HG02763 (cell line): ENCODE measurements around the gene PRX.
"Not testable (repeated sequence)": the region's sequence is repeated elsewhere in the genome, so short reads cannot be mapped to it uniquely, and the experiment has no call there.

Experiments used
- ATAC-seq: cut with Tn5 transposase; IDR thresholded peaks from one replicate; pipeline ENCODE4 v1.9.1; 2021; ENCODE audit warnings: mild to moderate bottlenecking, moderate library complexity; ENCODE audit not compliant: unreplicated experiment

Gene PRX

DNA sequence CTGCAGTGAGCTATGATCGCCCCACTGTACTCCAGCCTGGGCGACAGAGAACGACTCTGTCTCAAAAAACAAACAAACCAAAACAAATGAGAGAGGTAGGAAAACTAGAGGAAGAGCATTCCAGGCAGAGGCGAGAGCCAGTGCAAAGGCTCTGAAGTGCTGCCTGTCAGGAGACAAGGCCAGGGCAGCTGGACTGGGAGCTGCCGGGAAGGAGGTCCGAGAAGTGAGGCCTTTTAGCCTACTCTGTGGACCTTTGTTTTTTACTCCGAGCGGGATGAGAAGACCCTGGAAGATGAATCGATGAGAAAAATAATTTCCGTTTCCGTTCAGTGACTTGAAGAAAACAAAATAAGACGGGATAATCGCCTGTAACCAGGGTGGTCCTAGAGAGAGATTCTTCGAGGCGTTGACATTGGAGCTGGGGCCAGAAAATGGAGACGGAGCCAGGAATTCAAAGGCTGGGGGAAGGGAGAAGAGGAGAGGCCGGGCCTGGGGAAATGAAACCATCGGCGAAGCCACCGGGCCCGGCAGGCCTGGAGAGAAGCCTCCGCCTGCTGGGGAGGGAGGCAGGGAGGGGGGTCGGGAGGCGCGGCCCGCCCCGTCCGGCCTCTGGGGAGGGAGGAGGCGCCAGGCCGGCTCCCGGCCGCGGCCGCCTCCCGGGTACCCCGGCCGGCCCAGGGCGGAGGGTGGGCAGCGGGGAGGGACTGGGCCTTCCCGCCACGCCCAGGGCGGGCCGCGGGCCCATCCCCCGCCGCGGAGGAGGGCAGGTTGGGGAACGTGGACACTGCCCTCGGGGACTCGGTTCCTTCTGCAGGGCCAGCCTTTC is 20.4 kb upstream of the PRX start:
- ATAC-seq = no peak

DNA sequence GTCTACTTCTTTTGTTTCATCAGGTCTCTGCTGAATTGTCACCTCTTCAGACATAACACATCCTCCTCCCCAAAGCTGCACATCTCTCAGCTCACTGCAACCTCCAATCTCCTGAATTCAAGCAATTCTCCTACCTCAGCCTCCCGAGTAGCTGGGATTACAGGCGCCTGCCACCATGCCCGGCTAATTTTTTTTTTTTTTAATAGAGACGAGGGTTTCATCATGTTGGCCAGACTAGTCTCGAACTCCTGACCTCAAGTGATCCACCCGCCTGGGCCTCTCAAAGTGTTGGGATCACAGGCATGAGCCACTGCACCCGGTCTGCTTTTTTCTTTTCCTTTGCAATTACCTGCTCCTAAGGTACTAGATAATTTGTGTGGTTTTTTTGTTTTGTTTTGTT is 19.6 kb upstream of the PRX start:
- not testable (repeated sequence) for ATAC-seq

DNA sequence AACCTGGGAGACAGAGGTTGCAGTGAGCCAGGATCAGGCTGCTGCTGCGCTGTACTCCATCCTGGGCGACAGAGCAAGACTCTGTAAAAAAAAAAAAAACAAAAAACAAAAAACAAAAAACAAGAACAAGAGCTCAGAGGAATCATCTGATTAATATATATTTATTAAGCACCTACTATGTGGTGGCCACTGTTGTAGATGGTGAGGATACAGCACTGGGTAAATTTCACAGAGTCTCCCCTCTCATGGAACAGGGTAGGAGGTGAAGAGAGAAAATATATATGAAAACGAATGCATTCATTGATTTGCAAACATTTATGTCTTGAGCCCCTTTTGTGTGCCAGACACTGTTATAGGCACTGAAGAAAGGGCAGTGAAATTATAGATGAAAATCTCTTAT is 18.5 kb upstream of the PRX start:
- no peak for ATAC-seq

DNA sequence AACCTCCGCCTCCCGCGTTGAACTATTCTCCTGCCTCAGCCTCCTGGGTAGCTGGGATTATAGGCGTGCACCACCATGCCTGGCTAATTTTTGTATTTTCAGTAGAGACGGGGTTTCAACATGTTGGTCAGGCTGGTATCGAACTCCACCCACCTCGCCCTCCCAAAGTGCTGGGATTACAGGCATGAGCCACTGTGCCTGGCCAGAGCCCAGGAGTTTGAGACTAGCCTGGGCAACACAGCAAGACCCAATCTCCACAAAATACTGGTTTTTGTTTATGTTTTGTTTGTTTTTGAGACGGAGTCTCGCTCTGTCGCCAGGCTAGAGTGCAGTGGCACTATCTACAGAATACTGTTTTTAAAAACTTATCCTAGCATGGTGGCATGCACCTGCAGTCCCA is 17.1 kb upstream of the PRX start:
- ATAC-seq = not testable (repeated sequence)

DNA sequence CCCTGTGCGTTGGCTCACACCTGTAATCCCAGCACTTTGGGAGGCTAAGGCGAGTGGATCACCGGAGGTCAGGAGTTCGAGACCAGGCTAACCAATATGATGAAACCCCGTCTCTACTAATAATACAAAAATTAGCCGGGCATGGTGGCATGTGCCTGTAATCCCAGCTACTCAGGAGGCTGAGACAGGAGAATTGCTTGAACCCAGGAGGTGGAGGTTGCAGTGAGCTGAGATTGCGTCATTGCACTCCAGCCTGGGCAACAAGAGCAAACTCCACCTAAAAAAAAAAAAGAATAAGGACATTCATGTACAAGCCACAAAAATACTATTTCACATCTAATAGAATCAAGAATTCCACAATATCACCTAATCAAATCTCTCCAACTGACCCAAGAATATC is 15.0 kb upstream of the PRX start:
- ATAC-seq = not testable (repeated sequence)

DNA sequence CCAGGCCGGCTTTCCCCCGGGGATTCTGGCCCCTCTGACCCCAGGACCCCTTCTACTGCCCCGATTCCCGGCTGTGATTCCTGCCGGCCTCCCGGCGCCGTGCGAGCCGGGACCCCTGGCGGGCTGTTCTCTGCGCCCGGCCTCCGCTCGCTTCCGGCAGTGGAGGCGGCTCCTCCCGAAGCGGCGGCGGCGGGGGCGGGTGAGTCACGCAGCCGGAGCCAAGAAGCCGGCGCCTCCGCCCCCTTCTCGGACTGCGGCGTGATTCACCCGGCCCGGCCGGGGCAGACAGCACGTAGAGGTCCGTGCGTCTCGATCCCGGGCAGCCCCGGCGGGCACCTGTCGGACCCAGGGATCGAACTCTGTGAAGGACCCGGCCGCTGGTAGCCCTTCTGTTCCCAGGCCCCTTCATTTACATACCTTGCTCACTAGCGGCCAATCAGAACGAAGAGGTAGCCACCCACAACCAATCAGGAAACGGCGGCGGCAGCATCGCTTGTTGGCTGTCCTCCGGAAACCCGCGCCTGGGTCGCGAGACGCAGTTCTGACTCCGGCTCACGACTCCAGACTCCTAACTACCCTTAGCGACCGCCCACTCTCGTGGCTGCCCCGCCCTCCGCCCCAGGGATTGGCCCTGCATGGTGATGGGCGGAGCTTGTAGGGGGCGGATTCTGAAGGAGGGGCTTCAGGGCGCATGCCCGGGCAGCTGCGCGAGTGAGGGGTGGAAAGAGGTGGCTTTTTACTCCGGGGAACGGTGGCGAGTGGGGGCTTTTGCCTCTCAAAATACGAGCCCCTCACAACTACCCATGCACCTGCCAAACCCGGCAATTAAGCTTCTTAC is 12.5 kb upstream of the PRX start, which contains the start of gene SERTAD1:
TSS of gene SERTAD1 (minus strand) at position 543 of the 838 bp plus-strand sequence. CDS start 2,446 bp downstream, outside the sequence.
- peak; percentile 86 for ATAC-seq

DNA sequence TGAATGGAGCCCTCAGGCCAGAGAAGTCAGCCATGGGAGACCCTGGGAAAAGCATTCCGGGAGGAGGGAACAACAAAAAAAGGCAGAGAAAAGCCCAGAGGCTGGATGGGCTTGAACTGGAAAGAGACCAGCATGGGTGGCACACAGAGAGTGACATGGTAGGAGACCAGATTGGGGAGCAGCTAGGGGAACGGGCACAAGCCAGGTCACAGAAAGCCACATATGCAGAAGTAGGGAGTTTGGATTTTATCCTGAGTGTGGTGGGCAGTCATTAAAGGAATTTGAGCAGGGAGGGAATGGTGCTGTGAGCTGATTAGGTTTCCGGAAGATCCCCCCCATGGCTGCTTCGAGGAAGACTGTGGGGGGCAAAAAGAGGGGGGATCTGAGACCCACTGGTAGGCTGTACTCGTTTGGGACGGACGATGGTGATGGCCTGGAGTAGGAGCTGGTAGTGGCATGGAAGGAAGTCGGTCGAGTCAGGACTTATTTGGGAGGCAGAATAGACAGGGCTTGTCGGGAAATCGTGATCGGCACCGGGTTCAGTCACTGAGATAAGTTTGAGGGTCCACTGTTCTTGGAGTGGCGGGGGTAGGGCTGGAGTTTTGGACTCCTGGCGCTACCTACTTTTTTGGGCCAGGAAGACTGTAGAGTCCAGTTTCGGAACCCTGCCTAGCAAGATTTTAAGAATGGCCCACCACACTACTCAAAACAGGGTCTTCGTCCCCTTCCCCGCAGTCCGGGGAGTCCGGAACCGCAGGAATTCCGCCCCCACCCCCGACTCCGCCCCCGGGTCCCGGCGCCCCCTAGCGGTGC is 11.7 kb upstream of the PRX start:
- no peak for ATAC-seq

DNA sequence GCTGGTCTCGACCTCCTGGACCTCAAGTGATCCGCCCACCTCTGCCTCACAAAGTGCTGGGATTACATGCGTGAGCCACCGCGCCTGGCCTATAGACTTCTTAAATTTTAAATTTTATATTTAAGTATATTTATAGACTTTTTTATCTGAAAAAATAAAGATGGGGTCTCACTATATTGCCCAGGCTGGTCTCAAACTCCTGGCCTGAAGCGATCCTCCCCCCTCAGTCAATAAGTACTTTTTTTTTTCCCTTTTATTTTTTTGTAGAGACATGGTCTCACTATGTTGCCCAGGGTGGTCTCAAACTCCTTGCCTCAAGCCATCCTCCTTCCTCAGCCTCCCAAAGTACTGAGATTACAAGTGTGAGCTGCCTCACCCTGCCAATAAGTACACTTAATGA is 10.8 kb upstream of the PRX start:
- no peak for ATAC-seq

DNA sequence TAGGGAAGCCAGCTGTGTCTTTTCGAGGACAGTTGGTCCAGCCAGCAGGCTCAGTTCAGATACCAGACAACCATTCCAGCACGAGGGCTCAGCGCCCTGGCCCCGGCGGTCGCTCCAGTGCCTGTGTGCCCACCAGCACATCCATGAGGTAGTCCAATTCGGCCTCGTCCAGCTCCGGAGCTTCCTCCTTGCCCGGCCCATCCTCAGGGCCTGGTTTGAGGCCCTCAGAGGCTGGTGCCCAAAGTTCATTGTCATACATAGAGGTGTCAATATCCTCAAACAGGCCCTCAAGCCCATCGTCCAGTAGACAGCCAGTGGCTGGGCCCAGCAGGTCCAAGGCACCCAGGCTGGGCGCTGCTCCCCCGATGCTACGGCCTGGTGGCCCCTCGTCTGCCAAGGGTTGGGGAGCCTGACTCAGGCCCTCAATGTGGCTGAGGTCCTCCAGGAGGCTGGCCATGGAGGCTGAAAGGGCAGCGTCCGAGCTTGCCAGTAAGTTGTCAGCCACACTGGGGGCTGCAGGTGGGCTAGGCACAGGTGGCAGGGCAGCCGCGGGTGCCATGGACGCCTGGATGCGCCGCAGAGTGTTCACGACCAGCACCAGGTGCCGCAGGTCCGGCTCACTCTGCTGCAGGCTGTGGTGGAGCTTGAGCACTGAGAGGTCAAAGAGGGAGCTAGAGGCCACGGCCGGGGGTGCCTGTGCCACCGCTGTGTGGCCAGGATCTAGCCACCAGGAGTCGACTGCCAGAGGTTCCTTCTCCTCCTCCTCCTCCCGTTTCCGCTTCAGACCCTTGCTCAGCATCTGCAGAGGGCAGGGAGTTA is 9.8 kb upstream of the PRX start:
- ATAC-seq = no peak

DNA sequence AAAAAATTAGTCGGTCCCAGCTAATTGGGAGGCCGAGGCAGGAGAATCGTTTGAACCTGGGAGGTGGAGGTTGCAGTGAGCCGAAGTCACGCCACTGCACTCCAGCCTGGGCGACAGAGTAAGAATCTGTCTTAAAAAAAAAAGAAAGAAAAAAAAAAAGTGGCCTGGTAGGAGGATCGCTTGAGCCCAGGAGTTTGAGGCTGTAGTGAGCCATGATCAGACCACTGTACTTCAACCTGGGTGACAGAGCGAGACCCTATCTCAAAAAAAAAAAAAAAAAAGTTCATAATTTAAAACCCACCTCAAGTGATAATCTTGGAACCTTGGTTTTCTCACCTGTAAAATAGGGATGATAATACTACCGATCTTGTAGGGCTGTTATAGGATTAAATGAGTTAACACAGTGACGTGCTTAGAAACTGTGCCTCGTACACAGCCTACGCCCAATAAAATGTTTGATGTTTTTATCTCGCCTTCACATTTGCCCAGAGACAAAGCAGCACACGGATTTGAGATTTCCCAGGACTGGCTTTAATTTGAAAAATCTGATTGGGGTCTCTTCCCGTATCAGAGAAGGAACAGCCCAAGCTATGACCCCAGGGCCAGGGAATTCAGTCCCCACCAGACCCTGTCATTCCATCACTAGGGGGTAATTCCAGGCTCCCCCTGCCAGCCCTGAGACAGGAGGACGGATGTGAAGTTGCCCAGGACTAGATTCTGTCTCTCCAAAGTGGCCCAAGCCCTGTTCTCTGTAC is 9.0 kb upstream of the PRX start:
- ATAC-seq = no peak

DNA sequence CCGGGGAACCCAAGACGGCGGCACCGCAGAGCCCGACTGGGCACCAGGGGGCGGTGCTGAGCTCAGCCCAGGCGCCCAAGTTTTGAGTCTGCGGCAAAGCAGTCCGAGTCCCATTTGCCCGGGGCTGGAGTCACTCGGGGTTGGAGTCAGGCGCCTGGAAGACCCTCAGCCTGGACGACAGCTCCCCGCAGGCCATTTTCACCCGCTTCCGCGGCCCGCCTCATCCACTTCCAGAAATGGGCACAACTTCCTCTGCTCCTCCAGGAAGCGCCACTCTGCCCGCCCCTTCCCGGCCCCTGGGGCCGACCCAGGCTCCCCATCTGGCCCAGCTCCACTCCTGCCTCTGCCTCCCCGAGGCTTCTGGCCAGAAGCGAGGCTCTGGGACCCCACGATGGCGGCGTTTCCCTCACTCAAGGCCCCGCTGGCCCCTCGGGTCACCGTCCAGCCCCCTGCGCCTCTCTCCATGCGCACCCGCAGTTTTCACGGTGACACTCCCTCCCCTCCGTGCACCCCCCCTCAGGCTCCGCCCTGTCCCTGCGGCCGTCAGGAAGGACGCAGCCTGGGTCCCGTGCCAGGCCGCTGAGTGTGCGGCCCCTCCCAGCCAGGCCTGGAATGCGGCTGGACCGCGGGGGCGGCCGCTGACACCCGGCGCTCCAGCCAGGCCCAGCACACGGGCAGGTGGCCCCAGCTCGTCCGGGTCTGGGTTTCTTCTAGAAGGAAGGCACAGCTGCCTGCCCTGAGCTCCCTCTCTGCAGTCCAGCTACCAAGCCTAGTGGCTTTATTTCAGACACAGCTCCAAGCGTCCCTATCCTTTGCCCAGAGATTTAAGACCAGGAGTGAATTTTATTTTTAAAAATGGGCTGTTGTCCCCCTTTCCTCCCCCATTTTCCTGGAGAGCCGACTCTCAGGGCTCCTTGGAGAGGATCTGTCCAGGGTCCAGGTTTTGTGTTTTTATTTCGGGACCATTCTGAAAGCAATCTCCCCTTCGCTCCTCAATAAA is 7.9 kb upstream of the PRX start:
- peak; percentile 34 for ATAC-seq

DNA sequence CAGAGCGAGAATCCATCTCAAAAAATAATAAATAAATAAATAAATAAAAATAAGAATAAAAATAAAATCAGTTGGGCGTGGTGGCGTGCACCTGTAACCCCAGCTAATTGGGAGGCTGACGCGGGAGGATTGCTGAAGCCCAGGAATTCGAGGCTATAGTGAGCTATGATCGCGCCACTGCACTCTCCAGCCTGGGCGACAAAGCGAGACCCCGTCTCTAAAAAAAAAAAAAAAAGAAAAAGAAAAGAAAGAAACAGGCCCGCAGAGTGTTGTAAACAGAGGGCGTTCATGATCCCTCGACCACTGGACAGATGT is 7.2 kb upstream of the PRX start:
- no peak for ATAC-seq

DNA sequence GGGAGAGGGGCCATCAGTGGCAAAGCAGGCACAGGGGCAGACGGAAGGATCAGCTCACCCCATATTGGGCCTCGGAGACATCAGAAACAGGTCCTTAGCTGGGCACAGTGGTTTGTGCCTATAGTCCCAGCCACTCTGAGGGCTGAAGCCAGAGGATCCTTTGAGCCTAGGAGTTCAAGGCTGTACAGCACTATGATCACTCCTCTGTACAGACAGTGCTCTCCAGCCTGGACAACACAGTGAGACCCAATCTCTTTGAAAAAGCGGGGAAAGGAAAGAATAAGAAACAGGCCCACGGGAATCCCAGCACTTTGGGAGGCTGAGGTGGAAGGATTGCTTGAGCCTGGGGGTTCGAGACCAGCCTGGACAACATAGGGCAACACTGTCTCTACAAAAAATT is 6.6 kb upstream of the PRX start:
- no peak for ATAC-seq

DNA sequence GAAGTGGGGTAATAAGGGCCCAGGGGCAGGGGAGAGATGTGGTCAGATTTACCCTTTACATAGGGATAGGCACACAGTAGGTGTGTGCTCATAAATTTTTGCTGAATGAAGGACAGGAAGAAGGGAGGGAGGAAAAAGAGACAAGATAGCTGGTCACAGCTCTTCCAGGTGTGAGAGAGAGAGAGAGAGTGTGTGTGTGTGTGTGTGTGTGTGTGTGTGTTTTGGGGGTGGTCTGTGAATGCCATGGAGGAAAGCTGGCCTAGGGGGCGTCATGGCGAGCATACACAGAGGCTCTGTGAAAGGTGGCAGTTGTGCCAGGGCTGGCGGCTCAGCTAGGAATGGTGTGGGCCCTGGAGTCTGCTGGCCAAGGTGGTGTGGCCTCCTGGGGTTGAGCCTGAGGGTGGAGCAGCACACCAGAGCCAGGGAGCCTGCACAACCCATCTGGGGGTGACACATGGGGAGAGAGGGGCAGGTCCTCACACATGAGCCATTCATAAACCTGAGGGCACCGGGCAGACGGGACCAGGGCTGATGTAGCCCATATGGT is 6.0 kb upstream of the PRX start:
- no peak for ATAC-seq

DNA sequence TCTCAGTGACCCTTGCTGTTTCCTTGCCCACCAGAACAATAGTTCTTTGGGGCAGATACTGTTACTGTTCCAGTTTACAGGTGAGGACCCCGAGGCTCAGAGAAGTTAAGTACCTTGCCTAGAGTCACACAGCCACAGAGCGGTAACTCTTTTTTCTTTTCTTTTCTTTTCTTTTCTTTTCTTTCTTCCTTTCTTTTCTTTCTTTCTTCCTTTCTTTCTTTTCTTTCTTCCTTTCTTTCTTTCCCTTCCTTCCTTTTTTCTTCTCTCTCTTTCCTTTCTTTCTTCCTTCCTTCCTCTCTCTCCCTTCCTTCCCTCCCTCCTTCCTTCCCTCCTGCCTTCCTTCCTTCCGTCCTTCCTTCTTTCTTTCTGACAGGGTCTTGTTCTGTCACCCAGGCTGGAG is 4.9 kb upstream of the PRX start:
- no peak for ATAC-seq

DNA sequence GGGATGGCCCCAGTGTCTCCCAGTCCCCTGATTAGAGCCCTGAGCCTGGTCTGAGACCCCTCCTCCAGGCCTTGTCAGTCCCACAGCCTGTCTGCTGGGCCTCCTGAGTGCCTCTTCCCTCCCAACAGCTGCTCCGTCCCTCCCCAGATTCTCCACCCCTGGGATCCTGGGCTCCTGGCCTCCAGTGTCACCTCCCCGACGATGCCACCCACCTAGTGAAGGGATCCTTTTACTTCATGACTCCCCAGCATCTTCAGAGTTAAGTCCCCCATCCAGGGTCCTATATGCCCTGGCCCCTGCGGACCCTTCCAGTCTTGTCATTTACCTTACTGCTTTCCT is 4.4 kb upstream of the PRX start:
- no peak for ATAC-seq

DNA sequence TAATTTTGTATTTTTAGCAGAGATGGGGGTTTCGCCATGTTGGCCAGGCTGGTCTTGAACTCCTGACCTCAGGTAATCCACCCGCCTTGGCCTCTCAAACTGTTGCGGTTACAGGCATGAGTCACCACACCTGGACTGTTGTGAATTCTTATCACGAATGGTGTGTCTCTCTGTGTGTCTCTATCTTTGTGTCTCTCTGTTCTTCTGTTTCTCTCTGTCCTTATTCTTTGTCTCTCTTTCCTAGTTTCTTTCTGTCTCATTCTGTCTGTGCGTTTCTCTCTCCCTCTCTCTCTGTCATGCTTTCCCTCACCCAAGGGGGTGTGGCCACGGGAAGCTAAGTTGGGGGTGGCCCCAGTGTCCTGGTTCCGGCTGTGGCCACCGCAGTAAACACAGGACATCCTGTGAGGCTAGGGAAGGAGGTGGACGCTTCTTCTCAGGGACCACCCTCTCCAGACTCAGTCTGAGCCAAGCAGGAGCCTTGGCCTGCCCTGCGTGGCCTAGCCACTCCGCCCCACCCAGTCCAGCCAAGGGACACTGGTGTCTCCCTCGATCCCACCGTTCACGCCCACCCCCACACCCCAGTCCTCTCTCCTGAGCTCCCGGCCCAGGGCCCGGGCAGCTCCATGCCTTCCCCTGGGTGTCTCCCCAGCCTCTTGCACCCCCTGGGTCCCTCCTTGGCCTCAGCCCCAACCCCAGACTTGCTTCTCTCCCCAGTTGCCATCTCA is 3.9 kb upstream of the PRX start:
- ATAC-seq = no peak

DNA sequence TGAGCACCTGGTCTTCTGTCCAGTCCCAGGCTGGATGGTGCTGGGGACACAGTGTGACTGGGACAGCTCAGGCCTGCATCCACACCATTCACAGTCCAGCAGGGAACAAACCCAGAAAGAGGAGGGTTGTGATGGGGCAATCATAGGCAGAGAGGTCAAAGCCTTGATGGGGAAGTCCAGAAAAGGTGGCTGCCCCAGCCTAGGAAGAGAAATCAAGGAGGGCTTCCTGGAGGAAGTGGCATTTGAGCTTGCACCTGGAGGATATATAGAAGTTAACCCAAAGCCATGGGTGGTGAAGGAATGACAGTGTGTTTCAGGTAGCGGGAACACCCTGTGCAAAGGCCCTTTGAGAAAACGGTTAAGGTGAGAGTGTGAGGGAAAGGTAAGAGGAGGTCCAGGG is 2.6 kb upstream of the PRX start:
- no peak for ATAC-seq
